Mucosa of descending colon (tissue), 3 donors: ENCODE measurements around the gene ZFYVE26. TPM values are rescaled to one million over a fixed set of nuclear protein-coding genes. Genes with fewer than 3 reads are reported as not detected.
"Not testable (repeated sequence)": the region's sequence is repeated elsewhere in the genome, so short reads cannot be mapped to it uniquely, and the experiment has no call there.

Experiments
- ATAC-seq: fragments of 200-7000 bp; cut with Tn5 transposase; one replicate; pipeline ENCODE4 v1.9.1; 2020; ENCODE audit warnings: mild to moderate bottlenecking, moderate library complexity
- DNase-seq, 3 donors: peaks; one replicate each; pipeline ENCODE4 v3.0.0-alpha.2; 2020
- H3K36me3 ChIP-seq: fragments of 200-600 bp; one replicate; pipeline ENCODE4 v1.8.0; 2021; ENCODE audit warnings: low read depth, mild to moderate bottlenecking
- H3K4me1 ChIP-seq: fragments of 200-600 bp; one replicate; pipeline ENCODE4 v1.8.0; 2021; ENCODE audit warnings: low read depth, mild to moderate bottlenecking
- H3K4me3 ChIP-seq: fragments of 200-600 bp; one replicate; pipeline ENCODE4 v1.8.0; 2021; ENCODE audit warnings: mild to moderate bottlenecking
- H3K9me3 ChIP-seq: fragments of 200-600 bp; one replicate; pipeline ENCODE4 v1.8.0; 2021; ENCODE audit warnings: mild to moderate bottlenecking
- CTCF ChIP-seq: fragments of 200-600 bp; IDR thresholded peaks from one replicate; pipeline ENCODE4 v1.8.0; 2022; ENCODE audit warnings: antibody characterized with exemption, mild to moderate bottlenecking
- intact Hi-C, 2 donors: fragments of 100-400 bp; cut with DNase I in 1 of 2; cut with micrococcal nuclease in 1 of 2; formaldehyde crosslinking; loops; one replicate each; pipeline versions ENCODE4 v1.11.0 to v1.11.1; 2022; cut with DNase I, micrococcal nuclease
- total RNA-seq, 3 donors: library from RNA; stranded (reverse); fragmentation: NEBNext Ultra II Directional in 2 of 3; extraction: Animal tissue kit (Norgen Biotek cat#: 25700) in 2 of 3; gene quantifications; one replicate each; pipeline versions ENCODE4 v1.2.1 to v1.2.4, GENCODE V29; 2021 to 2023
- donor health status: DM: no; HTN: no; CAD: no; lungs with moderate emphysema.
- donor health status: DM: no; HTN: no; CAD: no.
- donor health status: DM: no; HTN: yes; CAD: no.

ZFYVE26 gene
- total RNA-seq, 3 donors from 2014 or later: 23.4 to 31.7 (median 29.1) TPM

- peak; percentile 73 for ATAC-seq
These were observed 4.1 kb upstream of the ZFYVE26 start for GRCh38 chr14:67820428-67820971.

GRCh38 chr14:67819563-67820421 is 3.4 kb upstream of the ZFYVE26 start, which contains the start of gene RAD51B:
TSS of gene RAD51B (plus strand) at chr14:67819779.
- no peak for TF ChIP-seq CTCF

More at GRCh38 chr14:67820428-67820971, 4.1 kb upstream of the ZFYVE26 start:
- intact Hi-C loops: no loop called here
- Histone ChIP-seq H3K36me3 (no peaks in the 10 kb centered on the region), H3K9me3 (no peaks in the 10 kb centered on the region), H3K4me3 (peak overlapping the region; percentile 70), H3K4me1 (peaks cover 17% of the 10 kb centered on the region)
- peak in 1 of 3 donors; percentile 68 for DNase-seq
- no peak for TF ChIP-seq CTCF

GRCh38 chr14:67818476-67818875 is 2.1 kb upstream of the ZFYVE26 start:
- DNase-seq, H3K4me3 ChIP-seq, ATAC-seq, intact Hi-C loops, H3K36me3 ChIP-seq, H3K9me3 ChIP-seq: not testable (repeated sequence)
- H3K4me1 ChIP-seq: peaks cover 25% of the 10 kb centered on the region

More at GRCh38 chr14:67819563-67820421, 3.4 kb upstream of the ZFYVE26 start, which contains the start of gene RAD51B:
- peak; percentile 89 to 95 (median 90) for DNase-seq
- ATAC-seq: peak; percentile 78
- intact Hi-C loops: no loop called here
- Histone ChIP-seq H3K4me1 (peaks cover 24% of the 10 kb centered on the region), H3K4me3 (peak within 1 kb of the TSS; percentile 70), H3K36me3 (no peaks in the 10 kb centered on the region), H3K9me3 (no peaks in the 10 kb centered on the region)

- ATAC-seq: no peak
- DNase-seq: no peak
- no peak for TF ChIP-seq CTCF
- H3K9me3 ChIP-seq: no peaks in the 10 kb centered on the region
- H3K36me3 ChIP-seq: no peaks in the 10 kb centered on the region
- peaks cover 25% of the 10 kb centered on the region for H3K4me1 ChIP-seq
- H3K4me3 ChIP-seq: no peak overlapping the region
- intact Hi-C loops: no loop called here
These were observed 1.5 kb upstream of the ZFYVE26 start for GRCh38 chr14:67817750-67818438.

GRCh38 chr14:67815573-67816225 is 691 bp downstream of the ZFYVE26 start:
- no peak for DNase-seq
- no peak for TF ChIP-seq CTCF
- Histone ChIP-seq H3K9me3 (no peaks in the 10 kb centered on the region), H3K4me1 (peaks cover 18% of the 10 kb centered on the region), H3K36me3 (no peaks in the 10 kb centered on the region), H3K4me3 (peak overlapping the region; percentile 65)
- intact Hi-C loops: no loop called here
- ATAC-seq: no peak
